Activated T-cell treated with anti-CD3 and anti-CD28 coated beads, Interleukin-2, amount 50 U/mL, for 4 hours (primary cell): ENCODE measurements around the gene KMT2C. TPM values are rescaled to one million over a fixed set of nuclear protein-coding genes. Genes with fewer than 3 reads are reported as not detected.
"Not testable (repeated sequence)": the region's sequence is repeated elsewhere in the genome, so short reads cannot be mapped to it uniquely, and the experiment has no call there.

Experiments used
- ATAC-seq, 2 donors: fragments of 200-7000 bp; cut with Tn5 transposase; one replicate each; pipeline ENCODE4 v1.10.0; 2021
- DNase-seq: peaks from one replicate; pipeline ENCODE4 v3.0.0-alpha.2; 2020
- H3K27me3 Mint-ChIP-seq: one replicate; pipeline ENCODE4 v1.8.0; 2021; ENCODE audit warnings: low read depth, mixed read lengths
- H3K36me3 Mint-ChIP-seq: one replicate; pipeline ENCODE4 v1.8.0; 2022; ENCODE audit warnings: mixed read lengths; ENCODE audit not compliant: insufficient read depth
- H3K4me1 Mint-ChIP-seq: one replicate; pipeline ENCODE4 v1.8.0; 2021; ENCODE audit warnings: low read depth, mixed read lengths
- H3K4me3 Mint-ChIP-seq: one replicate; pipeline ENCODE4 v1.8.0; 2021; ENCODE audit warnings: mild to moderate bottlenecking, moderate library complexity, mixed read lengths
- H3K9me3 Mint-ChIP-seq: one replicate; pipeline ENCODE4 v1.8.0; 2021; ENCODE audit warnings: mixed read lengths
- total RNA-seq, 3 donors: library from RNA; stranded (reverse); gene quantifications; one replicate each; pipeline ENCODE4 v1.2.1, GENCODE V29; 2021

KMT2C gene
- total RNA-seq, 3 donors from 2014 or later = 41.6 to 48.5 (median 41.6) TPM

- peaks cover 42% of the 10 kb centered on the region for H3K36me3 Mint-ChIP-seq
- not testable (repeated sequence) for ATAC-seq, H3K4me1 Mint-ChIP-seq, H3K27me3 Mint-ChIP-seq, H3K9me3 Mint-ChIP-seq, H3K4me3 Mint-ChIP-seq, DNase-seq
Measured at GRCh38 chr7:152299542-152300143, 136.2 kb downstream of the KMT2C start.

GRCh38 chr7:152292897-152293296 lies 142.9 kb downstream of the KMT2C start:
- peaks cover 45% of the 10 kb centered on the region for H3K36me3 Mint-ChIP-seq
- H3K9me3 Mint-ChIP-seq = peaks cover 11% of the 10 kb centered on the region
- H3K4me1 Mint-ChIP-seq = peaks cover 7% of the 10 kb centered on the region
- no peak overlapping the region for H3K4me3 Mint-ChIP-seq
- ATAC-seq (no peak), DNase-seq (no peak)
- no peaks in the 10 kb centered on the region for H3K27me3 Mint-ChIP-seq

- H3K4me1 Mint-ChIP-seq = not testable (repeated sequence)
Measured at GRCh38 chr7:152286972-152287371, 148.8 kb downstream of the KMT2C start.

DNA sequence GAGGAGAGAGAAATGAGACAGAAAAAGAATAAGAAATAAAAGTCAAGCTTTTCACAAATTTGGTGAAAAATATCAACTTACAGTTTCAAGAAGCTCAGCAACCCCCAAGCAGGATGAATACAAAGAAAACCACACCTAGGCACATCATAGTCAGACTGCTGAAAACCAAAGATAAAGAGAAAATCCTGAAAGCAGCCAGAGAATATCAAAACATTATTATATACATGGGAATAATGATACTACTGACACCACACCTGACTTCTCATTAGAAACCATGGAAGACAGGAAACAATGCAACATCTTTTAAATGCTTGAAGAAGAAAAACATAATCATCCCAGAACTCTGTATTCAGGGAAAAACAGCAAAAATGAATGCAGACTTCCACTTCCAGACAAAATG lies 149.6 kb downstream of the KMT2C start:
- H3K4me3 Mint-ChIP-seq, H3K27me3 Mint-ChIP-seq, H3K4me1 Mint-ChIP-seq, DNase-seq, H3K9me3 Mint-ChIP-seq, ATAC-seq: not testable (repeated sequence)
- peaks cover 13% of the 10 kb centered on the region for H3K36me3 Mint-ChIP-seq

More at GRCh38 chr7:152286972-152287371, 148.8 kb downstream of the KMT2C start:
- not testable (repeated sequence) for H3K4me3 Mint-ChIP-seq, ATAC-seq, H3K27me3 Mint-ChIP-seq, DNase-seq, H3K9me3 Mint-ChIP-seq
- peaks cover 15% of the 10 kb centered on the region for H3K36me3 Mint-ChIP-seq

- H3K9me3 Mint-ChIP-seq, DNase-seq, H3K27me3 Mint-ChIP-seq, H3K4me3 Mint-ChIP-seq, H3K4me1 Mint-ChIP-seq, ATAC-seq: not testable (repeated sequence)
- H3K36me3 Mint-ChIP-seq = peaks cover 11% of the 10 kb centered on the region
Measured at GRCh38 chr7:152284998-152285397, 150.8 kb downstream of the KMT2C start.

GRCh38 chr7:152277687-152278086 lies 158.1 kb downstream of the KMT2C start:
- not testable (repeated sequence) for ATAC-seq, H3K9me3 Mint-ChIP-seq, DNase-seq, H3K4me1 Mint-ChIP-seq, H3K4me3 Mint-ChIP-seq, H3K27me3 Mint-ChIP-seq
- peaks cover 11% of the 10 kb centered on the region for H3K36me3 Mint-ChIP-seq

GRCh38 chr7:152270427-152270826 lies 165.4 kb downstream of the KMT2C start:
- H3K36me3 Mint-ChIP-seq = peaks cover 22% of the 10 kb centered on the region
- ATAC-seq, H3K4me1 Mint-ChIP-seq, H3K4me3 Mint-ChIP-seq, DNase-seq, H3K9me3 Mint-ChIP-seq, H3K27me3 Mint-ChIP-seq: not testable (repeated sequence)

GRCh38 chr7:152266859-152267258 lies 168.9 kb downstream of the KMT2C start:
- DNase-seq, H3K9me3 Mint-ChIP-seq, H3K27me3 Mint-ChIP-seq, H3K4me3 Mint-ChIP-seq, H3K4me1 Mint-ChIP-seq, ATAC-seq: not testable (repeated sequence)
- H3K36me3 Mint-ChIP-seq = peaks cover 24% of the 10 kb centered on the region

DNA sequence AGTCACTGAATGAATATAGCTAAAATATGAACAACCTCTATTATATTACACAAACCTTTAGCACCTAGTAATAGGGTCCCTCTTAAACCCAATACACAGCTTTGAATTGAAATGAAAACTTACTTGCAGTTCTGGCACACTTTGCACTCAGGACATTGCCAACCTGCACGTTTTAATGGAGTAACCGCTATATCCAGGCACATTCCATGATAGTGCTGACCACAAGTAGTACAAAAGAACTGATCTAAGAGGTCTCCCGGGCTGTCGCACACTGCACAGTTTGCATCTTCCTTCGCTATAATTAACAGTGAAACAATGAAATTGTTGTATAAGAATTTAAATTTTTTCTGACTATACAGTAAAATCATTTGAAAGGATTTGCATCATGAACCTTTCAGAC lies 170.9 kb downstream of the KMT2C start:
- H3K27me3 Mint-ChIP-seq, DNase-seq, H3K4me3 Mint-ChIP-seq, H3K9me3 Mint-ChIP-seq, H3K4me1 Mint-ChIP-seq, ATAC-seq: not testable (repeated sequence)
- peaks cover 20% of the 10 kb centered on the region for H3K36me3 Mint-ChIP-seq

DNA sequence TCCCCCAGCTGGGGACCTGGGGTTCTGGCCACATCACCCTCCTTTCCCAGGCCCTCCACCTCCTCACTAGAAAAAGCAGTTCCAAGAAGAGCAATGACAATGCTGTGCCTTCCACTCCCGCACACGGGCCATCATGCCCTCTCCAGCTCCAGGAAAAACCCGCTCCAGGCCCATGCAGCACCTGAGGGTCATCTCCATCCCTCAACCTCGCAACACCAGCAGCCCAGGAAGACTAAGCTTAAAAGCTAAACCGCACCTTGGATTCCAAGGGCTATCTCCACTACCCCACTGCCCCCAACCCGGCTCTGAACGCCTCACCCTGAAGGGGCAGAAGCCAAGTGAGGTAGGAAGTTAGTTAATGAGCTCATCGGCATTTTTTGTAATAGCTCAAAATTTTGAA lies 173.7 kb downstream of the KMT2C start:
- H3K9me3 Mint-ChIP-seq, H3K4me1 Mint-ChIP-seq, H3K27me3 Mint-ChIP-seq, H3K4me3 Mint-ChIP-seq, ATAC-seq, DNase-seq: not testable (repeated sequence)
- H3K36me3 Mint-ChIP-seq = peaks cover 30% of the 10 kb centered on the region

- ATAC-seq, H3K4me3 Mint-ChIP-seq, H3K27me3 Mint-ChIP-seq, H3K4me1 Mint-ChIP-seq, DNase-seq, H3K9me3 Mint-ChIP-seq: not testable (repeated sequence)
- H3K36me3 Mint-ChIP-seq = peaks cover 37% of the 10 kb centered on the region
Measured at GRCh38 chr7:152259645-152260044, 176.2 kb downstream of the KMT2C start.

- peaks cover 24% of the 10 kb centered on the region for H3K36me3 Mint-ChIP-seq
- H3K9me3 Mint-ChIP-seq, H3K4me1 Mint-ChIP-seq, DNase-seq, H3K27me3 Mint-ChIP-seq, ATAC-seq, H3K4me3 Mint-ChIP-seq: not testable (repeated sequence)
Measured at GRCh38 chr7:152247851-152248250, 188.0 kb downstream of the KMT2C start.

DNA sequence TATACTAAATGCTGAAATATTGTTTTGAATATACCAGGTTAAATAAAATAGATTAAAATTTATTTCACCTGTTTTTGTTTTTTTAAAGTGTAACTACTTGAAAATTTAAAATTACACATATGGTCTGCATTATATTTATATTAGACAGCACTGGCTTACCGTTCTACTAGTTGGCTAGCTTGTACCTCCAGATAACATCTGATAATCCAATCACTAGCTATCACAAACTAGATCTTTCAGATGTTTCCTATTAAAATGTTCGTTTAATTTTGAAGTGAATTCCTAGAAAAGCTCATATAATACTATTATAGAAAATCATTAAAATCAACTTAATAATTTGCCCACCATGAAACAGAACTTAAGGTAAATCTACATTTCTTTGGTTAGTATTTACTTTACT lies 190.4 kb downstream of the KMT2C start:
- peaks cover 20% of the 10 kb centered on the region for H3K36me3 Mint-ChIP-seq
- not testable (repeated sequence) for H3K9me3 Mint-ChIP-seq, H3K4me1 Mint-ChIP-seq, H3K4me3 Mint-ChIP-seq, DNase-seq, ATAC-seq, H3K27me3 Mint-ChIP-seq

DNA sequence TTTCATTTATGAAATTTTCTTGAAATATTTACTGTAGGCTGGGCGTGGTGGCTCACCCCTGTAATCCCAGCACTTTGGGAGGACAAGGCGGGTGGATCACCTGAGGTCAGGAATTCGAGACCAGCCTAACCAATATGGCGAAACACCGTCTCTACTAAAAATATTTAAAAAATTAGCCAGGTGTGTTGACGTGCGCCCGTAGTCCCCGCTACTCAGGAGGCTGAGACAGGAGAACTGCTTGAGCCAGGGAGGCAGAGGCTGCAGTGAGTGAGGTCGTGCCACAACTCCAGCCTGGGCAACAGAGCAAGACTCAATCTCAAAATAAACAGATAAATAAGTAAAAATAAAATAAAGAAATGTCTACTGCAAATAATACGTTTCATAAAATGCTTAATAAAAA lies 192.3 kb downstream of the KMT2C start:
- not testable (repeated sequence) for H3K4me3 Mint-ChIP-seq, DNase-seq, H3K9me3 Mint-ChIP-seq, H3K27me3 Mint-ChIP-seq, H3K4me1 Mint-ChIP-seq, ATAC-seq
- peaks cover 25% of the 10 kb centered on the region for H3K36me3 Mint-ChIP-seq

DNA sequence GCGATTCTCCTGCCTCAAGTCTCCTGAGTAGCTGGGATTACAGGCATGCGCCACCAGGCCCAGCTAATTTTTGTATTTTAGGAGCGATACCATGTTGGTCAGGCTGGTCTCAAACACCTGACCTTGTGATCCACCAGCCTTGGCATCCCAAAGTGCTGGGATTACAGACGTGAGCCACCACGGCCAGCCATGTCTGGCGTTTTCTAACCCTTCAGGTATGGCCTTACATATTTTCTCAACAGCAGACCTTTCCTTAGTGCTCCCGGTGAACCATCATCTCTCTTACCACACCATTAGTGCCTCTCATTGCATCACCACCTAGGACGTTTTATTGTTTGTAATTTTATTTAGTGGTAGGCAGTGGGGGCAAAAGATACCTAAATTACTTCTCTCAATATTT lies 194.5 kb downstream of the KMT2C start:
- H3K9me3 Mint-ChIP-seq, ATAC-seq, DNase-seq, H3K4me3 Mint-ChIP-seq, H3K27me3 Mint-ChIP-seq, H3K4me1 Mint-ChIP-seq: not testable (repeated sequence)
- H3K36me3 Mint-ChIP-seq = peaks cover 24% of the 10 kb centered on the region
